Activated T-helper 2 cell treated with anti-CD3 and anti-CD28 coated beads, Interferon-gamma antibody, Interleukin-2, Interleukin-4, amounts not matched to agents 10 μg/mL and 5 μg/mL and 100 μg/mL, durations not matched to agents 14 hours and 24 hours and 36 hours (primary cell): ENCODE data around the gene SPNS1. TPM values are rescaled to one million over a fixed set of nuclear protein-coding genes. Genes with fewer than 3 reads are reported as not detected.

ENCODE experiments used
- DNase-seq: peaks from one replicate; pipeline ENCODE4 v3.0.0; 2021; ENCODE audit warnings: low spot score
- H3K27ac Mint-ChIP-seq: one replicate; pipeline ENCODE4 v1.8.0; 2021; ENCODE audit warnings: mixed read lengths
- H3K27me3 Mint-ChIP-seq: one replicate; pipeline ENCODE4 v1.8.0; 2021; ENCODE audit warnings: low read depth, mixed read lengths
- H3K36me3 Mint-ChIP-seq: one replicate; pipeline ENCODE4 v1.8.0; 2021; ENCODE audit warnings: low read depth, mixed read lengths
- H3K4me1 Mint-ChIP-seq: one replicate; pipeline ENCODE4 v1.8.0; 2021; ENCODE audit warnings: low read depth, mixed read lengths
- H3K4me3 Mint-ChIP-seq: one replicate; pipeline ENCODE4 v1.8.0; 2021; ENCODE audit warnings: low read depth, mild to moderate bottlenecking, moderate library complexity, mixed read lengths
- H3K9me3 Mint-ChIP-seq: one replicate; pipeline ENCODE4 v1.8.0; 2021; ENCODE audit warnings: mixed read lengths
- intact Hi-C: fragments of 100-400 bp; cut with micrococcal nuclease; formaldehyde crosslinking; loops from one replicate; pipeline ENCODE4 v1.15.1; 2023
- total RNA-seq: library from RNA; stranded (reverse); gene quantifications from 2 replicates; pipeline ENCODE4 v1.2.3, GENCODE V29; 2022

SPNS1 gene
- total RNA-seq, 1 donor from 2014 or later: 22.0 TPM

- Mint-ChIP-seq H3K4me3 (peak overlapping the region; percentile 44), H3K4me1 (peaks cover 52% of the 10 kb centered on the region), H3K36me3 (no peaks in the 10 kb centered on the region), H3K27me3 (no peaks in the 10 kb centered on the region), H3K27ac (peak overlapping the region; percentile 92), H3K9me3 (no peaks in the 10 kb centered on the region)
- intact Hi-C loops: loop anchor here (2.0 to 5.0 kb wide), 3 partner anchors 17 to 57 kb away; partner anchors contain the start of genes NFATC2IP and SPNS1
- DNase-seq: peak; percentile 63
Observed at GRCh38 chr16:29007730-29008593, 33.4 kb downstream of the SPNS1 start.

- DNase-seq: no peak
- no peaks in the 10 kb centered on the region for H3K36me3 Mint-ChIP-seq
- intact Hi-C loops: loop anchor here (1.0 to 5.0 kb wide), 5 partner anchors 11 to 58 kb away; partner anchors contain the start of genes NFATC2IP and SPNS1
- no peaks in the 10 kb centered on the region for H3K27me3 Mint-ChIP-seq
- H3K4me1 Mint-ChIP-seq: peaks cover 58% of the 10 kb centered on the region
- no peaks in the 10 kb centered on the region for H3K9me3 Mint-ChIP-seq
- peak overlapping the region; percentile 92 for H3K27ac Mint-ChIP-seq
- H3K4me3 Mint-ChIP-seq: peak overlapping the region; percentile 60
Observed at GRCh38 chr16:29009050-29009837, 34.7 kb downstream of the SPNS1 start.

GRCh38 chr16:29009838-29010166 lies 35.2 kb downstream of the SPNS1 start:
- Mint-ChIP-seq H3K27me3 (no peaks in the 10 kb centered on the region), H3K9me3 (no peaks in the 10 kb centered on the region), H3K4me1 (peaks cover 59% of the 10 kb centered on the region), H3K4me3 (no peak overlapping the region), H3K36me3 (no peaks in the 10 kb centered on the region), H3K27ac (peak overlapping the region; percentile 92)
- DNase-seq: no peak
- intact Hi-C loops: loop anchor here (1.0 to 5.0 kb wide), 5 partner anchors 10 to 59 kb away; partner anchors contain the start of genes NFATC2IP and SPNS1

- Mint-ChIP-seq H3K4me3 (no peak overlapping the region), H3K4me1 (peaks cover 53% of the 10 kb centered on the region), H3K9me3 (no peaks in the 10 kb centered on the region), H3K27me3 (no peaks in the 10 kb centered on the region), H3K27ac (peak overlapping the region; percentile 96), H3K36me3 (no peaks in the 10 kb centered on the region)
- DNase-seq: no peak
- intact Hi-C loops: no loop called here
Observed at GRCh38 chr16:29011112-29011511, 36.5 kb downstream of the SPNS1 start.

- intact Hi-C loops: no loop called here
- peak overlapping the region; percentile 96 for H3K27ac Mint-ChIP-seq
- H3K4me1 Mint-ChIP-seq: peaks cover 53% of the 10 kb centered on the region
- DNase-seq: no peak
- H3K9me3 Mint-ChIP-seq: no peaks in the 10 kb centered on the region
- H3K27me3 Mint-ChIP-seq: no peaks in the 10 kb centered on the region
- no peaks in the 10 kb centered on the region for H3K36me3 Mint-ChIP-seq
- no peak overlapping the region for H3K4me3 Mint-ChIP-seq
Observed at GRCh38 chr16:29011851-29012250, 37.3 kb downstream of the SPNS1 start.

GRCh38 chr16:29012913-29013553 lies 38.5 kb downstream of the SPNS1 start:
- H3K4me3 Mint-ChIP-seq: peak overlapping the region; percentile 15
- peaks cover 48% of the 10 kb centered on the region for H3K4me1 Mint-ChIP-seq
- H3K9me3 Mint-ChIP-seq: no peaks in the 10 kb centered on the region
- intact Hi-C loops: no loop called here
- no peaks in the 10 kb centered on the region for H3K27me3 Mint-ChIP-seq
- H3K36me3 Mint-ChIP-seq: no peaks in the 10 kb centered on the region
- H3K27ac Mint-ChIP-seq: peak overlapping the region; percentile 96
- DNase-seq: no peak

- H3K4me3 Mint-ChIP-seq: no peak overlapping the region
- intact Hi-C loops: no loop called here
- peaks cover 40% of the 10 kb centered on the region for H3K4me1 Mint-ChIP-seq
- H3K27ac Mint-ChIP-seq: peak overlapping the region; percentile 62
- no peaks in the 10 kb centered on the region for H3K27me3 Mint-ChIP-seq
- DNase-seq: no peak
- H3K9me3 Mint-ChIP-seq: no peaks in the 10 kb centered on the region
- H3K36me3 Mint-ChIP-seq: no peaks in the 10 kb centered on the region
Observed at GRCh38 chr16:29014561-29015069, 40.0 kb downstream of the SPNS1 start.

- DNase-seq: no peak
- Mint-ChIP-seq H3K4me3 (no peak overlapping the region), H3K36me3 (no peaks in the 10 kb centered on the region), H3K9me3 (no peaks in the 10 kb centered on the region), H3K4me1 (peaks cover 56% of the 10 kb centered on the region), H3K27me3 (no peaks in the 10 kb centered on the region), H3K27ac (peak overlapping the region; percentile 98)
- intact Hi-C loops: no loop called here
Observed at GRCh38 chr16:29022196-29022595, 47.6 kb downstream of the SPNS1 start.

- no peaks in the 10 kb centered on the region for H3K27me3 Mint-ChIP-seq
- no peaks in the 10 kb centered on the region for H3K9me3 Mint-ChIP-seq
- no peak overlapping the region for H3K4me3 Mint-ChIP-seq
- intact Hi-C loops: no loop called here
- H3K27ac Mint-ChIP-seq: peak overlapping the region; percentile 82
- H3K36me3 Mint-ChIP-seq: no peaks in the 10 kb centered on the region
- peaks cover 55% of the 10 kb centered on the region for H3K4me1 Mint-ChIP-seq
- DNase-seq: no peak
Observed at GRCh38 chr16:29023279-29024277, 49.0 kb downstream of the SPNS1 start.

GRCh38 chr16:29024278-29024677 lies 49.7 kb downstream of the SPNS1 start:
- Mint-ChIP-seq H3K4me3 (no peak overlapping the region), H3K27me3 (no peaks in the 10 kb centered on the region), H3K36me3 (no peaks in the 10 kb centered on the region), H3K4me1 (peaks cover 62% of the 10 kb centered on the region), H3K27ac (peak overlapping the region; percentile 29), H3K9me3 (no peaks in the 10 kb centered on the region)
- intact Hi-C loops: no loop called here
- no peak for DNase-seq

GRCh38 chr16:29025218-29025617 lies 50.6 kb downstream of the SPNS1 start:
- intact Hi-C loops: no loop called here
- Mint-ChIP-seq H3K4me1 (peaks cover 64% of the 10 kb centered on the region), H3K9me3 (no peaks in the 10 kb centered on the region), H3K4me3 (no peak overlapping the region), H3K27me3 (no peaks in the 10 kb centered on the region), H3K27ac (peak overlapping the region; percentile 43), H3K36me3 (no peaks in the 10 kb centered on the region)
- no peak for DNase-seq
